ENCODE results near the gene MAPKAPK3. TPM values are rescaled to one million over a fixed set of nuclear protein-coding genes. Genes with fewer than 3 reads are reported as not detected.

Gene MAPKAPK3
- polyA plus RNA-seq, 1 donor from 2014 or later: 4.3 TPM

GRCh38 chr3:50571486-50571885 is 45.5 kb upstream of the MAPKAPK3 start:
- no peaks in the 10 kb centered on the region for H3F3A ChIP-seq (ENCODE audit: insufficient read depth, low read length, poor library complexity, severe bottlenecking)
- TF ChIP-seq CTCF (IDR thresholded peaks at IDR 0.05; ENCODE audit: poor library complexity, severe bottlenecking) (no peak), REST (IDR thresholded peaks at IDR 0.05; ENCODE audit: borderline replicate concordance) (no peak), POLR2AphosphoS5 (IDR thresholded peaks at IDR 0.05) (no peak), RAD21 (conservative IDR thresholded peaks at IDR 0.05) (no peak), TAF1 (IDR thresholded peaks at IDR 0.05; ENCODE audit: low read depth) (no peak), MXI1 (conservative IDR thresholded peaks at IDR 0.05; ENCODE audit: poor library complexity, severe bottlenecking) (no peak), EZH2 (IDR thresholded peaks at IDR 0.05; ENCODE audit: borderline replicate concordance, insufficient read depth, low read length, poor library complexity, severe bottlenecking) (no peak), EP300 (conservative IDR thresholded peaks at IDR 0.05; ENCODE audit: poor library complexity, severe bottlenecking) (no peak), SMC3 (conservative IDR thresholded peaks at IDR 0.05; ENCODE audit: poor library complexity) (no peak)
- H3K27me3 ChIP-seq (ENCODE audit: insufficient read depth, low read depth, low read length): no peaks in the 10 kb centered on the region
- H2AFZ ChIP-seq (ENCODE audit: low read depth, low read length): no peak overlapping the region
- H3K4me3 ChIP-seq (ENCODE audit: low read length): no peak overlapping the region
- no peak overlapping the region for H3K27ac ChIP-seq (ENCODE audit: low read length)
- no peaks in the 10 kb centered on the region for H3K36me3 ChIP-seq (ENCODE audit: insufficient read depth, low read length)
- no peaks in the 10 kb centered on the region for H3K79me2 ChIP-seq (replicated peaks; ENCODE audit: insufficient read depth, low read length)
- H3K9ac ChIP-seq (ENCODE audit: low read length): no peak overlapping the region
- H3K9me2 ChIP-seq (ENCODE audit: insufficient read depth, low read length): no peaks in the 10 kb centered on the region
- no peaks in the 10 kb centered on the region for H3K9me3 ChIP-seq (ENCODE audit: low read length)
- H3K4me2 ChIP-seq (ENCODE audit: low read length): no peak overlapping the region
- no peaks in the 10 kb centered on the region for H4K20me1 ChIP-seq (ENCODE audit: insufficient read depth)

- no peaks in the 10 kb centered on the region for H3K27me3 ChIP-seq (ENCODE audit: insufficient read depth, low read depth, low read length)
- no peak overlapping the region for H3K4me2 ChIP-seq (ENCODE audit: low read length)
- no peak overlapping the region for H3K4me3 ChIP-seq (ENCODE audit: low read length)
- H3K9me3 ChIP-seq (ENCODE audit: low read length): no peaks in the 10 kb centered on the region
- H3K9me2 ChIP-seq (ENCODE audit: insufficient read depth, low read length): no peaks in the 10 kb centered on the region
- H3K9ac ChIP-seq (ENCODE audit: low read length): no peak overlapping the region
- H2AFZ ChIP-seq (ENCODE audit: low read depth, low read length): no peak overlapping the region
- no peaks in the 10 kb centered on the region for H3K79me2 ChIP-seq (replicated peaks; ENCODE audit: insufficient read depth, low read length)
- TF ChIP-seq RAD21 (conservative IDR thresholded peaks at IDR 0.05) (peak; percentile 49), POLR2AphosphoS5 (IDR thresholded peaks at IDR 0.05) (no peak), SMC3 (conservative IDR thresholded peaks at IDR 0.05; ENCODE audit: poor library complexity) (peak; percentile 6), CTCF (IDR thresholded peaks at IDR 0.05; ENCODE audit: poor library complexity, severe bottlenecking) (peak; percentile 50)
- H3F3A ChIP-seq (ENCODE audit: insufficient read depth, low read length, poor library complexity, severe bottlenecking): no peaks in the 10 kb centered on the region
- H3K27ac ChIP-seq (ENCODE audit: low read length): no peak overlapping the region
- H4K20me1 ChIP-seq (ENCODE audit: insufficient read depth): no peaks in the 10 kb centered on the region
- H3K36me3 ChIP-seq (ENCODE audit: insufficient read depth, low read length): no peaks in the 10 kb centered on the region
Observed at GRCh38 chr3:50572158-50572557, 44.8 kb upstream of the MAPKAPK3 start.
